K562 (cell line): Measurements from ENCODE around the gene SCYL1. TPM values are rescaled to one million over a fixed set of nuclear protein-coding genes. Genes with fewer than 3 reads are reported as not detected.

Experiments used
- BRD9 ChIP-seq: fragments of 450-650 bp; IDR thresholded peaks from 2 replicates; pipeline ENCODE4 v1.6.1; 2018; ENCODE audit warnings: low read depth; ENCODE audit not compliant: partially characterized antibody
- CGGBP1 ChIP-seq: fragments of 250-450 bp; sonication (Bioruptor Pico); IDR thresholded peaks from 2 replicates; pipeline ENCODE4 v1.9.0; 2021; ENCODE audit warnings: mild to moderate bottlenecking
- GABPB2 ChIP-seq: fragments of 250-450 bp; sonication (Bioruptor Pico); conservative IDR thresholded peaks from 2 replicates; pipeline ENCODE4 v1.5.1; 2021; ENCODE audit warnings: mild to moderate bottlenecking
- HCFC1 ChIP-seq: IDR thresholded peaks from 2 replicates; pipeline ENCODE4 v1.6.1; 2012; ENCODE audit warnings: low read depth, low read length, improper control_type of control experiment
- ILF3 ChIP-seq: fragments of 450-650 bp; IDR thresholded peaks from 2 replicates; pipeline ENCODE4 v1.6.1; 2018; ENCODE audit warnings: antibody characterized with exemption, mild to moderate bottlenecking, moderate library complexity, borderline replicate concordance
- MEF2D ChIP-seq: conservative IDR thresholded peaks from 2 replicates; pipeline ENCODE4 v1.6.1; 2016; ENCODE audit warnings: low read depth, missing genetic modification characterization, missing compliant biosample characterization
- NCOA6 ChIP-seq: fragments of 450-650 bp; IDR thresholded peaks from 2 replicates; pipeline ENCODE4 v1.6.1; 2017; ENCODE audit warnings: mild to moderate bottlenecking
- PURB ChIP-seq: sonication (generic); formaldehyde crosslinking; IDR thresholded peaks from 2 replicates; pipeline ENCODE4 v1.9.0; 2021; ENCODE audit warnings: low read depth, mild to moderate bottlenecking, missing genetic modification reagents
- PYGO2 ChIP-seq: fragments of 450-650 bp; IDR thresholded peaks from 2 replicates; pipeline ENCODE4 v1.6.1; 2016; ENCODE audit warnings: mild to moderate bottlenecking, missing genetic modification characterization, moderate library complexity, missing compliant biosample characterization
- SFPQ ChIP-seq: fragments of 200-400 bp; formaldehyde crosslinking; IDR thresholded peaks from 2 replicates; pipeline ENCODE4 v1.6.1; 2017; ENCODE audit warnings: mild to moderate bottlenecking, low read depth, low read length, moderate library complexity
- U2AF1 ChIP-seq: fragments of 200-400 bp; formaldehyde crosslinking; optimal IDR thresholded peaks from 2 replicates; pipeline ENCODE3; 2017; ENCODE audit warnings: mild to moderate bottlenecking, low read depth, low read length, moderate library complexity
- ZNF140 ChIP-seq: fragments of 250-450 bp; sonication (Bioruptor Pico); IDR thresholded peaks from 2 replicates; pipeline ENCODE4 v1.8.0; 2021; ENCODE audit warnings: moderate library complexity, mild to moderate bottlenecking, inconsistent platforms
- polyA plus RNA-seq, 8 experiments: library from polyadenylated mRNA; depleted of rRNA in 4 of 8; stranded (reverse) in 5 of 8; unstranded in 3 of 8; fragments of >200 nt; fragmentation: Nextera tagmentation in 2 of 8; fragmentation: Illumina TruSeq in 1 of 8; extraction: Ambion mirVana in 2 of 8; extraction: Trizol in 1 of 8; gene quantifications; 2 replicates each; pipeline versions ENCODE4 v1.2.1 to v1.2.3, GENCODE V29; 2011 to 2014; ENCODE audit warnings: inconsistent platforms in 1 of 8, missing spikeins in 1 of 8
- total RNA-seq, 7 experiments: library from RNA; depleted of rRNA in 6 of 7; stranded (reverse); fragments of >200 nt in 6 of 7; fragmentation: Illumina TruSeq in 2 of 7; extraction: Trizol in 2 of 7; gene quantifications; 2 replicates each; pipeline versions ENCODE4 v1.2.1 to v1.2.3, GENCODE V29; 2011 to 2021; ENCODE audit warnings: low replicate concordance in 1 of 7
- TF ChIP-seq, protein P1 (sequence below): sonication (generic); formaldehyde crosslinking; IDR thresholded peaks from 2 replicates; pipeline ENCODE4 v1.8.0; 2022; ENCODE audit warnings: mild to moderate bottlenecking, missing genetic modification reagents
- TF ChIP-seq, protein P2 (sequence below): fragments of 450-650 bp; formaldehyde crosslinking; IDR thresholded peaks from 2 replicates; pipeline ENCODE4 v1.4.0; 2020; ENCODE audit warnings: mild to moderate bottlenecking
- TF ChIP-seq, protein P3 (sequence below): sonication (generic); formaldehyde crosslinking; IDR thresholded peaks from 2 replicates; pipeline ENCODE4 v1.8.0; 2023; ENCODE audit warnings: mild to moderate bottlenecking, missing genetic modification reagents
- TF ChIP-seq, protein P4 (sequence below): sonication (generic); formaldehyde crosslinking; IDR thresholded peaks from 2 replicates; pipeline ENCODE4 v1.8.1; 2023; ENCODE audit warnings: mild to moderate bottlenecking, missing genetic modification reagents

Gene SCYL1
- total and polyA plus RNA-seq, 9 of the 15 experiments (the other 6 are each of a cell fraction or from before 2014, with no cell fraction given), result 1.9 to 145 (median 57.6) TPM

DNA sequence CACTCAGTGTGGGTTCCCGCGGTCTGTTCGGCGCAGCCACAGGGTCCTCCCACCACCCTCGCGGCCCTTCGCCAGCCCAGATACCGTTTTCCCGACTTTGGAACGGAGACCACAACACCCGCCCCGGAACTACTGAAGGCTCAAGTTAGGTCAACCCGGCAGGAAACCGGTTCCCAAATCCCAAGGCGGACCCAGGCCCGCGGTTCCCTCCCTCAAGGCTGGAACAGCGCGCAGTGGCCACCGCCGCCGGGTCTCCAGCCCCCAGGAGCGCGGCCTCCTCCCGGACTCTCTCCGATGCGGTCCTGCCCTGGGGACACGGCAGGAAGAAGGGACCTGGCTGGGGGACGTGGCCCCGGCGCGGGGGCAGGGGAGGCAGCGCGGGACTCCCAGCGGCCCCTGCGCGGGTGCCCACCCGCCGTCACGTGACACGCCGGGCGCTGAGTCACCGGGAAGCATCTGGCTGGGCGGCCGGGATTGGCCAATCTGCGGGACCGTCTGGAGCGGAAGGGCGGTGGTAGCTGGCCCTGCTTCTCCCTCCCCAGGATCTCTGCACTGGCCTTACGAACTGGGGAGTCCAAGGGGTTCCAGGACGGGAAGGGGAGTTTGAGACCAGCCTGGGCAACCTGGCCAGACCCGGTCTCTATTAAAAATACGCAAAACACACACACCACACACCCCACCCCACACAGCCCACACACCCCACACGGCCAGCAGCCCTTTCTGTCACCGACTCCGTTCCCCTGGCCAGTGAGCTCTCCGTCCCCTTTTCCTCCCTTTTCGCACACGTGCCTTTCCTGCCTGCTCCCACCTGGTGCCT lies 47.5 kb upstream of the SCYL1 start (continued):
- TF ChIP-seq, protein P1, sequence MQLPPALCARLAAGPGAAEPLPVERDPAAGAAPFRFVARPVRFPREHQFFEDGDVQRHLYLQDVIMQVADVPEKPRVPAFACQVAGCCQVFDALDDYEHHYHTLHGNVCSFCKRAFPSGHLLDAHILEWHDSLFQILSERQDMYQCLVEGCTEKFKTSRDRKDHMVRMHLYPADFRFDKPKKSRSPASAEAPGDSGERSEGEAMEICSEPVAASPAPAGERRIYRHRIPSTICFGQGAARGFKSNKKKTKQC (CRISPR knock-in tag), result peak; percentile 73; the same call in 1 of the 2 replicates
- TF ChIP-seq U2AF1 (peak; percentile 94), BRD9 (peak; percentile 90), ILF3 (no peak), PYGO2 (tag) (no peak; the same call in 1 of the 2 replicates), GABPB2 (no peak), CGGBP1 (CRISPR knock-in tag) (peak; percentile 44; the same call in 1 of the 2 replicates), MEF2D (tag) (no peak), NCOA6 (no peak), HCFC1 (peak; percentile 58; the same call in 1 of the 2 replicates), ZNF140 (no peak), PURB (CRISPR knock-in tag) (no peak), SFPQ (no peak)
- TF ChIP-seq, protein P2, sequence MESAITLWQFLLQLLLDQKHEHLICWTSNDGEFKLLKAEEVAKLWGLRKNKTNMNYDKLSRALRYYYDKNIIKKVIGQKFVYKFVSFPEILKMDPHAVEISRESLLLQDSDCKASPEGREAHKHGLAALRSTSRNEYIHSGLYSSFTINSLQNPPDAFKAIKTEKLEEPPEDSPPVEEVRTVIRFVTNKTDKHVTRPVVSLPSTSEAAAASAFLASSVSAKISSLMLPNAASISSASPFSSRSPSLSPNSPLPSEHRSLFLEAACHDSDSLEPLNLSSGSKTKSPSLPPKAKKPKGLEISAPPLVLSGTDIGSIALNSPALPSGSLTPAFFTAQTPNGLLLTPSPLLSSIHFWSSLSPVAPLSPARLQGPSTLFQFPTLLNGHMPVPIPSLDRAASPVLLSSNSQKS, result no peak
- TF ChIP-seq, protein P3, sequence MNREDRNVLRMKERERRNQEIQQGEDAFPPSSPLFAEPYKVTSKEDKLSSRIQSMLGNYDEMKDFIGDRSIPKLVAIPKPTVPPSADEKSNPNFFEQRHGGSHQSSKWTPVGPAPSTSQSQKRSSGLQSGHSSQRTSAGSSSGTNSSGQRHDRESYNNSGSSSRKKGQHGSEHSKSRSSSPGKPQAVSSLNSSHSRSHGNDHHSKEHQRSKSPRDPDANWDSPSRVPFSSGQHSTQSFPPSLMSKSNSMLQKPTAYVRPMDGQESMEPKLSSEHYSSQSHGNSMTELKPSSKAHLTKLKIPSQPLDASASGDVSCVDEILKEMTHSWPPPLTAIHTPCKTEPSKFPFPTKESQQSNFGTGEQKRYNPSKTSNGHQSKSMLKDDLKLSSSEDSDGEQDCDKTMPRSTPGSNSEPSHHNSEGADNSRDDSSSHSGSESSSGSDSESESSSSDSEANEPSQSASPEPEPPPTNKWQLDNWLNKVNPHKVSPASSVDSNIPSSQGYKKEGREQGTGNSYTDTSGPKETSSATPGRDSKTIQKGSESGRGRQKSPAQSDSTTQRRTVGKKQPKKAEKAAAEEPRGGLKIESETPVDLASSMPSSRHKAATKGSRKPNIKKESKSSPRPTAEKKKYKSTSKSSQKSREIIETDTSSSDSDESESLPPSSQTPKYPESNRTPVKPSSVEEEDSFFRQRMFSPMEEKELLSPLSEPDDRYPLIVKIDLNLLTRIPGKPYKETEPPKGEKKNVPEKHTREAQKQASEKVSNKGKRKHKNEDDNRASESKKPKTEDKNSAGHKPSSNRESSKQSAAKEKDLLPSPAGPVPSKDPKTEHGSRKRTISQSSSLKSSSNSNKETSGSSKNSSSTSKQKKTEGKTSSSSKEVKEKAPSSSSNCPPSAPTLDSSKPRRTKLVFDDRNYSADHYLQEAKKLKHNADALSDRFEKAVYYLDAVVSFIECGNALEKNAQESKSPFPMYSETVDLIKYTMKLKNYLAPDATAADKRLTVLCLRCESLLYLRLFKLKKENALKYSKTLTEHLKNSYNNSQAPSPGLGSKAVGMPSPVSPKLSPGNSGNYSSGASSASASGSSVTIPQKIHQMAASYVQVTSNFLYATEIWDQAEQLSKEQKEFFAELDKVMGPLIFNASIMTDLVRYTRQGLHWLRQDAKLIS (CRISPR knock-in tag), result peak; percentile 92
- TF ChIP-seq, protein P4, sequence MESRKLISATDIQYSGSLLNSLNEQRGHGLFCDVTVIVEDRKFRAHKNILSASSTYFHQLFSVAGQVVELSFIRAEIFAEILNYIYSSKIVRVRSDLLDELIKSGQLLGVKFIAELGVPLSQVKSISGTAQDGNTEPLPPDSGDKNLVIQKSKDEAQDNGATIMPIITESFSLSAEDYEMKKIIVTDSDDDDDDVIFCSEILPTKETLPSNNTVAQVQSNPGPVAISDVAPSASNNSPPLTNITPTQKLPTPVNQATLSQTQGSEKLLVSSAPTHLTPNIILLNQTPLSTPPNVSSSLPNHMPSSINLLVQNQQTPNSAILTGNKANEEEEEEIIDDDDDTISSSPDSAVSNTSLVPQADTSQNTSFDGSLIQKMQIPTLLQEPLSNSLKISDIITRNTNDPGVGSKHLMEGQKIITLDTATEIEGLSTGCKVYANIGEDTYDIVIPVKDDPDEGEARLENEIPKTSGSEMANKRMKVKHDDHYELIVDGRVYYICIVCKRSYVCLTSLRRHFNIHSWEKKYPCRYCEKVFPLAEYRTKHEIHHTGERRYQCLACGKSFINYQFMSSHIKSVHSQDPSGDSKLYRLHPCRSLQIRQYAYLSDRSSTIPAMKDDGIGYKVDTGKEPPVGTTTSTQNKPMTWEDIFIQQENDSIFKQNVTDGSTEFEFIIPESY, result peak; percentile 43
